Measurements from ENCODE around the gene UGT1A3. TPM values are rescaled to one million over a fixed set of nuclear protein-coding genes. Genes with fewer than 3 reads are reported as not detected.

UGT1A3 gene
- total RNA-seq, 1 donor from 2014 or later = not detected

DNA sequence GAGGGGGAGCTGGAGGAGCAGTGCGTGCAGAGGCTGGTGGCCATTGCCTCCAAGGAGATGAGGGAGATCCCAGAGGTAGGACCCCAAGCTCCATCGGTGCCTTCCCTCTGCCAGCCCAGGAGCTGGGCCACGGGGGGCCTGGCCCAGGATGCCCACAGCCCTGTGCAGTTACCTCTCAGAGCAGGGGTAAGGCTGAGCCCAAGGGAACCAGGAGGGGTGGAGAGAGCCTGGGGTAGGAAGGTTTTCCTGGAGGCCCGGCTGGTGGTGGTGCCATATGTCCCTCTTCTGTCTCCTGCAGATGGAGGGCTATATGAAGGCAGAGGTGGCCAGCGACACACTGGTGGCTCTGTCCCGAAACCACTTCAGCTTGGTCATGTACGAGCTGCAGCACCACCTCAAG lies 60.7 kb downstream of the UGT1A3 start:
- ATAC-seq = no peak
- intact Hi-C loops (cut with micrococcal nuclease) = no loop called here
- no peak for DNase-seq

DNA sequence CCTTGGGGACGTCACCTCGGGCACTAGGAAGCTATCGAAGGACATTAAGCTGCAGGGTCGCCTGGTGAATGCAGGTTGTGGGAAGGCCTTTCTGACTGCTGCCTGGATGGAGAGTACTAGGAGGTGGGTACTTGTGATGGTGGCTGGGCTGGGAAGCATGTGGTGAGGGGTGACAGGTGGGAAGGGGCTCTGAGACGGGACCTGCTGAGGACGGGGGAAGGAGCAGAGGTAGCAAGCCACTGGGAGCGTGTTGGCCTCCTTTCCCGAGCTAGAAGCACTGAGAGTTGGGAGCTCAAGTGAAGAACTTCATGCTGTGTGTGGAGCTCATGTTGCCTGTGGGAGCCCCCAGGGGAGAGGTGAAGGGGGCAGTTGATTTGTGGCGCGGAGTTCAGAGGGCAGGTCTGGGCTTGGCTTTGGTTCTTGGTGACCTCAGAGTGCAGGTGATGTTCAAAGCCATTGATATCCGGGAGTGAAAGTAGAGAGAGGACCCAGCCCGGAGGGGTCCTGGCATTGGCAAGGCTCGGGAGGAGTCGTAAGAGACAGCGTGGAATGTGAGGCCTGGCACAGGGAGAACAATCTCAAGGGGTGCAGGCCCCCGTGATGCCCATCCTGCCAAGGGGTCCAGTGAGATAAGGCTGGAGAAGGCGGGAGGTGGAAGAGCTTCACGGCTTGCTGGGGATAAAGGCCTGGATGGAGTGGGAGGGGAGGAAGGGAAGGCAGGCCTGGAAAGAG lies 62.5 kb downstream of the UGT1A3 start:
- ATAC-seq = no peak
- no peak for DNase-seq
- intact Hi-C loops (cut with micrococcal nuclease) = no loop called here

DNA sequence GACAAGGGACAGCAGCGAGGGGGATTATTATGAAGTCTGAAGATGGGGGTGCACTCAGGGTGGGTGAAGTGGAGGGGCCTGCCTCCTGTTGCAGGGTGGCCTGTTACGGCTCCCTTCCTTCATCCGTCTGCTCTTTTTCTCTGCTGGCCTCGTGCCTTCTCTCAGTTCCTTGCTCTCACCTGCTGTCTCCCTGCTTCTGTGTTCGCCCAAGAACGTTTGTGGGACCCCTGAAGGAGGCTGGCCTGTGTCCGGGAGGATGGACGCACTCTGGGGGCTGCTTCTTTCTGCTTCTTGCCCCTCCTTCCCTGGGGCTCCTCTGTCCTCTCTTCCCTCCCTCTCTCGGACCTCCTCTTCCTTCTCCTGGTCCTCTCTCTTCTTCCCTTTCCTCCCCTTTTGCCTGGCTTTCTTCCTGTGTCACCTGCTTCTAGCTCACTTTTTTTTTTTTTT lies 63.1 kb downstream of the UGT1A3 start:
- ATAC-seq = no peak
- intact Hi-C loops (cut with micrococcal nuclease) = no loop called here
- no peak for DNase-seq

DNA sequence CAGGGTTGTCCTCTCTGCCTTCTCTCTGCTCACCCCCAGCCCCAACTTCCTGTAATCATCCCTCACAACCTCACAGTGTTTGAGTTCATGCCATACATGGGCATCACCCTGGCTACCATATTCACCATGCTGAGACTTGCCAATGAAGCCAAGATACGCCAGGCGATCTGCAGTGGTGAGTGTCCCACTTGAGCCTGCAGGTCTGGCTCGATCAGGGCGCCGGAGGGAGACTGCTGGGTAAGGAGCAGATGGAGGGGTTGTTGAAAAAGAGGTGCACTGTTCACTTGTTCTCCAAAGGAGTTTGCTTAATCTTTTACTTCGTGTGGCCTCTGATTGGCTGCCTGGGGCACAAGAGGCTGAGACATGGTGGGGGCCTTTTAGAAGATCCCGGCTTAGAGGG lies 63.9 kb downstream of the UGT1A3 start:
- DNase-seq = no peak
- no peak for ATAC-seq

DNA sequence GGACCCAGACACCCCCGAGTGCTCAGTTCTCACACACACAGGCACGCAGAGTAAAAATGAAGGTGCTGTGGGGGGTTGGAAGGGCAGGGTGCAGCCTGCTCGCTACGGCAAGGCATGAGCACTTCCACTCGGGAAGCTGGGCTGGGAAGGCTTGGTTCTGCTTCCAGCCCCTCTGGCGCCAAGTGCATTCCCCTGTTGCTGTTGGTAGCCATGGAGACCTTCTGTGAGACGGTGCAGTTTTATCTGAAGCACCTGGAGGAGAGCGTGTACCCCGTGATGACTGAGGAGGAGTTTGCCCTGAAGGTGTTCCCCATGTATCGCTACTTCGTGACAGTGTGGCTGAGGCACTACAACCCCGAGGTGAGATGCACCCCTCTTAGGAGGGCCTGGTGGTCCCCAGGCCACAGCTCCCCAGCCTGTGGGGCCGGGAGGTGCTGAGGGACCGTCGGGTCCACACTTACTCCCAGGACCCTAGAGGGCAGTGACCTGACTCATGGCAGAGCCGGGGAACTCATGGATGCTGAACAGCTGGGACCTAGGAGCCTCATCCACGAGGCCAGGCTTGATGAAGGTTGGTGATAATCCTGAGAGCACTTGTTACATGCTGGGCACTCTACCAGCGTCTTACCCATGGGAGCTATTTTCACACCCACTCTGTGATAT lies 64.8 kb downstream of the UGT1A3 start:
- DNase-seq = no peak
- intact Hi-C loops (cut with micrococcal nuclease) = no loop called here
- ATAC-seq = no peak

More for the DNA sequence above, 63.9 kb downstream of the UGT1A3 start:
- intact Hi-C loops (cut with micrococcal nuclease) = no loop called here

DNA sequence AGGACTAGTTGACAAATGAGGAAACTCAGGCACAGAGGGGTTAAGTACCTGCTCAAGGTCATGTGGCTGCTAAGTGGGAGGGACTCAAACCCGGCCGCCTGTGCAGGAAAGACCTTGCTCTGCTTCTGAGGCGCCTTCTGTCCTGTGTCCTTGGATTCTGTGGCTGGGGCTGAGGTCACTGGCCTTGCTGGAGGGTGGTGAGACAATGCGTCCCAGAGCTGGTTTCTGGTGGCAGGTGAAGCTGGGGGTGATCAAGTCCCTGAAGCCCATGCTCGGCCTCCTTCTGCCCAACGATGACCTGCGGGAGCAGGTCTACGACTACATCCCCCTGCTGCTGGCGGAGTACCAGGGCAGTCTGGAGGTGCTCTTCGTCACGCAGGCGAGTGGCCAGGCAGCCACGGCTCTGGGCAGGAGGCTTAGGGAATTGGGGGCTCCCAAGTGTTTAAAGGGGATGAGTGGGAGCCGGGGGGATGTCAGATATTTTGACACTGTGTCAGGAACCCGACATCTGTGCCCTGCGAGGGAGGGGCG lies 65.4 kb downstream of the UGT1A3 start:
- DNase-seq (no peak), ATAC-seq (no peak)
- intact Hi-C loops (cut with micrococcal nuclease) = no loop called here

DNA sequence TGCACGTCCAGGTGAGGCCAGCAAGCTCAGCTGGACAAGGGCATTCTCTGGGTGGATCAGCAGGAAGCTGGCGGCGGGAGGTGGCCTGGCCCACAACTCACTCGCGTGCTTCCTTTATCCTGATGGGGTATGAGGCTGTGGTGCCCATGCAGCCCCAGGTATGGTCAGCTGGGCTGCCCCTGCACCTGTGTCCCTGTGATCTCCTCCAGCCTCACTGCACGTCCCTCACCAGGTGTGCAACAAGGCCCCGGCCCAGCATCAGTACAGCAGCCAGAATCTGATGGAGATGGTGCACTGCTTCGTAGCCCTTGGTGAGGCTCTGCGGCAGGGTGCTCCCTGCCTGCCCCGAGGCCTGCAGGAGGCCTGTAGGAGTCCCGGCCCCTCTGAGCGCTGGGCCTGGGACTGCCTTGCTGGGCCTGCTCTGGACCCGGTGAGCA lies 66.9 kb downstream of the UGT1A3 start:
- DNase-seq (no peak), ATAC-seq (no peak)
- intact Hi-C loops (cut with micrococcal nuclease) = no loop called here

DNA sequence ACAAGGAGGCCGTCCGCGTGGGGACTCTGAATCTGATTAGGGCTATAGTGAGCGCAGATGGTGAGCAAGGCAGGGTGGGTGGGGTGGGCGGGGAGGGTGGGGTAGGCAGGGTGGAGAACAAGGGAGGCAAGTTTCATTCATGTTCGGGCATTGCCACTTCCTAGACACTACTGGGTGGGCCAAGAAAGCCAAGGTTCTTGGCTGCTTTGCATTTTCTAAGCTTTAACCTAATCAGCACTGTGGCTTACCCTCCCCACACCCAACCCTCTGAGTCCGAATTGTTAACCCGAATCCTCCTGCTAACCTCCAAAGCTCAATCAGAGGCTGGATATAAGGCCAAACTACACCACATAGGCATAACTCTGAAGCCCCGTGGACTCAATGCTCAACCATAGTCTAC lies 67.4 kb downstream of the UGT1A3 start:
- ATAC-seq (no peak), DNase-seq (no peak)
- intact Hi-C loops (cut with micrococcal nuclease) = no loop called here

DNA sequence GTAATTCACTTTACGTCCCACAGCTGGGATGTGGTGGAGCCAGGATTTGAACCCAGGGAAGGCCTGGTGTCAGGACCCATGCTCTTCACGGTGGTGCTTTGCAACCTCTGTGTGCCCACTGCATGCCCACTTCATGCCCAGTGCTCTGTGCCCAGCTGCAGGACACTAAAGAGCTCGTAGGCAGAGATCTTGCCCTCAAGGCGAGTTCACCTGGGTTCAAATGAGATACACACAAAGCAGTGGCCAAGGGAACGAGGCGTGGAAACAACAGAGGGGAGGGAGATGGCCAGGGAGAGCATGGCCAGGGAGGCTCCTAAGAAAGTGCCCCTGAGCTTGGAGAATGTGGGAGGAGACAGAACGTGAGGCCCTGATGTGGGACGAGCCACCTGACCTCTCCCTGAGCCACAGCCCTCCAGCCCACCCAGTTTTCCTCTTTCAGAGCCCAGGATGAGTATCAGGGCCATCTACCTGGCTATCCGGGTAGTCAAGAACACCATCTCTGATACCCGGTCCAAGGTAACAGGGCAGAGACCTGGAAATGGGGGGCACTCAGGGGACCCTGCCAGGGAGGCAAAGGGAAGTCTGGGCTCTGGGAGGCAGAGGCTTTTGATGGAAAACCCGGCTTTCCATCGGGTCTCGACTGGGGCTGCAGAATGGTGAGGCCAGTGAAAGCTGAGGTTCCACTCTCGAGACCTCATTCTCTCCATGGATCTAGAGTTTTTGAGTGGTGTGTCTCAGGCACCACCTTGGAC lies 69.7 kb downstream of the UGT1A3 start:
- intact Hi-C loops (cut with micrococcal nuclease) = no loop called here
- DNase-seq = no peak
- no peak for ATAC-seq

DNA sequence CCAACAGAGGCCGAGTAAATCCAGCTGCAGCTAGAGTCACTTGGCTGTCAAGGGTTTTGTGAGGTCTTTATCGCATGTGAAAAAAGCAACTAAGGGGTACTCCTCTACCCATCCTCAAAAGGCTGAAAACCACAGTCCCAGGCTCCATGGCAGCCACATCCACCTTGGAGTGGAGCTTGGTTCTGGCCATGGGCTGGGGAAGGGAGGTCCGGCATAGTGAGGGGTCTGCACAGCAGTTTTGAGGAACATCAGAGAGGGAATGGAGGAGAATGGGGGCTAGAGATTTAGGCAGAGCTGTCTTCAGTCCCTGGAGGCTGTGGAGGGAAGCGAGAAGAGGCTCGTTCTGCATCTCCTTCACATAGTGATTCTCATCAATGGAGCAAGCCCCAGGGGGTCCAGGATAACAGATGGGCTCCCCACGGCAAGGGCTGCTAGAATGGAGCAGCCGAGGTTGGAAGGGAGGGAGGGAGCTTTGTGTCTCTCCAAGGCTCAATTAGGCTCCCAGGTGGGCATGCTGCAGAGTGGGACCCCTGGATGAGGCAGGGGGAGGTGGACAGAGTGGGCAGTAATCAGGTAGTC lies 70.3 kb downstream of the UGT1A3 start:
- no peak for DNase-seq
- no peak for ATAC-seq
- intact Hi-C loops (cut with micrococcal nuclease) = no loop called here

DNA sequence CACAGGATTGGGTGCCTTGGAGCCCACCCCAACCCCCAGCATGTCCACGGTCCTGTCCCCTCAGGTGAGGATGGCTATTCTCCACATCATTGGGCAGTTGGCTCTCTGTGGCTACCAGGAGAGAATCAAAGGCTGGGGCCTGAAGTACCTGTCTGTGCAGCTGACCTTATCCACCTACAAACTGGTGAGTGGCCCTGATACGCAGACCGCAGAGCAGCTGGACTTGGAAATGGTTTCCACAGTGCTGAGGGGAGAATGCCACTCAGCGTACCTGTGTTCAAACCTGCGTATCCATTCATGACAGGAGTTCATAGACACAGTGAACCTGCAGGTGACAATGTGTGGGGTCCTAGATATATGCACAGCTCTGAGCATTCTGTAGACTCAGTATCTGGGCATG lies 70.9 kb downstream of the UGT1A3 start:
- ATAC-seq = no peak
- intact Hi-C loops (cut with micrococcal nuclease) = no loop called here
- DNase-seq = no peak

DNA sequence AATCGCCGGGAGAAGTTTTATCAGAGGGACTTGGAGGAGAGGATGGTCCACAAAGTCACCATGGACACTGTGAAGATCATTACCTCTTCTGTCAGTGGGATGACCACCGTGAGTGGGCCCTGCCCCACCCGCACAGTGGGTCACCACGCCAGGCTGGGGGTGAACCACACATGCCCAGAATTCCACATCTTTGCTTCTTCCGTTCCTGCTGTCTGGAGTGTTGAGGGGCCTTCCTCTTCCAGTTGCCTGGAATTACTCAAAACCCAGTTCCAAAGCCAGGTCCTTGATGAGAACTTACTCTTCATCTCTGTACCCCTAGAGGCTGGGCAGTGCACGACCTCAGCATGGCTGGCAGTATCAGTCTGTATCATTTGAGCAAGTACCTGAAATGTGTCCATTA lies 71.4 kb downstream of the UGT1A3 start:
- DNase-seq = no peak
- intact Hi-C loops (cut with micrococcal nuclease) = no loop called here
- no peak for ATAC-seq

DNA sequence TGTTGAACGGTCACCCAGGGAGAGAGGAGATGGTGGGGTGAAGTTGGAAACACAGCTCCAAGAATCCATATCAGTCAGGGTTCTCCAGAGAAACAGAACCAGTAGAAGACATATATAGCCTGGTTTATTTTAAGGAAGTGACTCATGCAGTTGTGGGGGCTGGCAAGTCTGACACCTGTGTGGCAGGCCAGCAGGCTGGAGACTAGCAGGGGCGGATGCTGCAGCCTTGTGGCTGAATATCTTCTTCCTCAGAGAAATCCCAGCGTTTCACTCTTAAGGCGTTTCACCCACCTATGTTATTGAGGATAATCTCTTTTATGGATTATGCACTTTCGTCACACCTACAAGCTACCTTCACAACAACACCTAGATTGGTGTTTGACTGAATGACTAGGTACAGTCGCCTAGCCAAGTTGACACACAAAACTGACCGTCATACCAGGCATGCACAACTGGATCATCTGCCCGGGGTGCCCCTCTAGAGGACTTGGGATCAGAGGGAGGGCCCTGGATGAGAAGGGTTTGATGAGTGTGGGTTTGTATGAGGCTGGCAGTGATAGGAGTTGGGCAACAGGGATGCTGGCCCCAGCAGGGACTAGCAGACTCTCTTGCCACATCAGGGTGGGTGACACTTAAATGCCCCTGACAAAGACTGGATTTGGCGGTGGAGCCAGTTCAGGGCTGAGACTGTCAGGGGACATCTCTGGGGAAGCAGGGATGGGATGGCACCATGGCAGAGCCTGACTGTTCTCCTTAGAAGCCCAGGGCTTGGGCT lies 72.7 kb downstream of the UGT1A3 start:
- ATAC-seq = no peak
- DNase-seq = no peak
- intact Hi-C loops (cut with micrococcal nuclease) = no loop called here

DNA sequence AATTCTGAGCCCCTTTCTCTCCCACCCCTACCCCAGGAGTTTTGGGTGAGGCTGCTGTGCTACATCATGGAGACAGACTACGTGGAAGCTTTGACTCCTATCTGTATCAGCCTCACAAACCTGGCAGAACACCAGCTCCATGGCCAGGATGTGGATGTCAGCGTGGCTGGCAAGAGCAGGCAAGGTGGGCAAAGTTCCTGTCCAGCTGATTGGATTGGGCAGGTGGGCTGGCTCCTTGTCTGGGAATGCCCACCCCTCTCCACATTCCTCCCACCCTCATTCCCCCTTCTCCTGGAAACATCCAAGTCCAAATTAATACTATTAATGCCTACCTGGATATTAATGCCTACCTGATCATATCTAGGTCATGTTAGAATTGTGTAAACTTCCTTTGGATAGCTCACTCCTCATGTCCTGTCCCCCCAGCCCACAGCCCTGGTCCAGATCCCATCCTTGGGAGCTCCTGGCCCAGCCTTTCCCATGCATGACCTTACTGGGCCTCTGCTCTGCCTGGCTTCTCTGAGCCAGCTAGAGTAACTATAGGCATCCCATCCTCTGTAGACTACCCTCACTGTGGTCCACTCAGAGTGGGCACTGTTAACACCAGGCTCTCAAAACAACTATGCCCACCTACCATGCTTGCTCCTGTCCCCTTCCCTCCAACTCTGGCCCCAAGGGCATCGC lies 73.4 kb downstream of the UGT1A3 start:
- intact Hi-C loops (cut with micrococcal nuclease) = no loop called here
- ATAC-seq (no peak), DNase-seq (no peak)

DNA sequence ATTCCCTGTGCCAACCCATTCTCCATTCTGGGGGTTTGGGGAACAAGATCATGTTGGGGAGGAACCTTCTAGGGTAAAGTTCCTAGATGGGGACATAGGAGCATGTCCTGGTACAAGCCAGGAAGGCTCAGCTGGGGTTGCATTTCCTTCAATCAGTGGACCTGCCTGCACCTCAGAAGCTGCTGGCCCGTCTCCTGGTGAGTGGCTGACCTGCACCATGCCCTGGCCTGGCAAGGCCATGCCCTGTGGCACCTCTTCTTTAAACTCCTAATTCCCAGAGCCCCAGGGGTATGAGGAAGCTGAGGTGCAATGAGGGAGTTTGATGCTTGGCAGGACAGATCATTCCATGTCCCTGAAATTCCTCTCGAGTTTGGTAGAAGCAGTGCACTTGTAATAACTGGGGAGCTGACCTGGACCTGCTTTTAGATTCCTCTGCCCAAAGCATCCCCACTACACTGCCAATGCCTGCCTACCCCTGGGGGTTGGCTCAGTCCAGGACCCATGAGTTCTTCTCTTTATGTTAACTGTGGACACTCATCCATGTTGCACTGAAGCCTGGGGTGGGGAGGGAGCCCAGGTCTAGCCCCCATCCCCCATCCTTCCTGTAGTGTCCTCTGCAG lies 74.6 kb downstream of the UGT1A3 start:
- DNase-seq = no peak
- intact Hi-C loops (cut with micrococcal nuclease) = no loop called here
- no peak for ATAC-seq

DNA sequence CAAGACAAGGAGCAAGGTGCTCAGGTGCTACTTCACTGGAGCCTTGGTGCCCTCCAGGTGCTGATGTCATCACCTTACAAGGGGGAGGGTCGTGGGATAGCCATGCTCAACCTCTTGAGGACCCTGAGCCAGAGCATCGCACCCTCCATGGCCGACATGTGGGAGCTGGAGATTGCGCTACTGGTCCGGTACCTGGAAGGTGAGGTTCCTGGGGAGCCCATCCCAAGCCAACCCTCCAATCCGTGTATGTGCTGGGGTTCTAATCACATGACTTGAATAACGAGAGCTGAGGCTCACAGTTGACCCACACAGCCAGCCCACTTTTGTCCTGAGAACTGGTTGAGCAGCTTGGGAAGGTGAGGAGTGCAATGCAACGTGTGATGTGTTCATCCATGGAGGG lies 75.2 kb downstream of the UGT1A3 start:
- no peak for DNase-seq
- intact Hi-C loops (cut with micrococcal nuclease) = no loop called here
- ATAC-seq = no peak

DNA sequence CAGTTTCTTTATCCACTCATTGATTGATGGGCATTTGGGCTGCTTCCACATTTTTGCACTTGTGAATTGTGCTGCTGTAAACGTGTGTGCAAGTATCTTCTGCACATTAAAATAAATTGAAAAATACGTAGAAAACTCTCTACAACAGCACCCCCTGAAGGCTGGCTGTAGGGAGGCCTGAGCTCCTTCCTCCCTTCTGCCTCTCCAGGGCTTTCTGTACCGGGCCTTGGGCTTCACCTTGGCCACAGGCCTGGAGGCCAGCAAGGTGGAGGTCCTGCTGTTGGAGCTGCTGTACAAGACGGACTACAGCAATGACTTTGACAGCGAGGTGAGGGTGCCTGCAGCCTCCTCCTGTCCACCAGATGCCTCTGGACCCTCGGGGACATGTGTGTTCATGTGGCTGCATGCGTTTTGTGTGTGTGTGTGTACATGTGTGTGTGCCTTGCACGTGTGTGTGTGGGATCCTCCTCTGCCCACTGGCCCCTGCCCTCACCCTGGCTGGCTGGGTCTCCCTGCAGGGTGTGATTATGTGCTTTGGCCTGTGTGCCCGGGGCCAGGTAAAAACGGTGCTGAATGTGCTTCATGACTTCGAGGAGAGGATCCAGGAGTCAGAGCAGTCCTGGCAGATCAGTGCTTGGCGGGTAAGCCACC lies 78.5 kb downstream of the UGT1A3 start:
- ATAC-seq = no peak

More for the DNA sequence above, 78.5 kb downstream of the UGT1A3 start:
- intact Hi-C loops (cut with micrococcal nuclease) = no loop called here
- DNase-seq = no peak

Data from left ventricle myocardium superior (tissue), 1 donor.